Epidermal melanocyte (primary cell): ENCODE results near the gene VAV3.
"Not testable (repeated sequence)": the region's sequence is repeated elsewhere in the genome, so short reads cannot be mapped to it uniquely, and the experiment has no call there.

Source experiments
- DNase-seq: peaks from one replicate; pipeline ENCODE4 v3.0.0; 2011; ENCODE audit warnings: low spot score; ENCODE audit not compliant: insufficient read length

Gene VAV3

GRCh38 chr1:107965110-107965991 is at the start of gene VAV3:
Gene VAV3, minus strand, starts transcription at chr1:107965180. Its CDS starts 311 bp downstream, at chr1:107964869.
- DNase-seq, result peak; percentile 67

- DNase-seq, result no peak
Measured at GRCh38 chr1:108012553-108012952, 47.6 kb upstream of the VAV3 start.

GRCh38 chr1:108011295-108011694 is 46.3 kb upstream of the VAV3 start:
- no peak for DNase-seq

- DNase-seq, result no peak
Measured at GRCh38 chr1:108010581-108010980, 45.6 kb upstream of the VAV3 start.

GRCh38 chr1:108009603-108010195 is 44.7 kb upstream of the VAV3 start:
- no peak for DNase-seq

- DNase-seq, result no peak
Measured at GRCh38 chr1:108007531-108007930, 42.6 kb upstream of the VAV3 start.

- no peak for DNase-seq
Measured at GRCh38 chr1:108007070-108007469, 42.1 kb upstream of the VAV3 start.

GRCh38 chr1:108004919-108005318 is 39.9 kb upstream of the VAV3 start:
- DNase-seq, result not testable (repeated sequence)

GRCh38 chr1:108000620-108001111 is 35.7 kb upstream of the VAV3 start:
- DNase-seq, result peak; percentile 40

GRCh38 chr1:108000184-108000583 is 35.2 kb upstream of the VAV3 start:
- no peak for DNase-seq

GRCh38 chr1:107997866-107998265 is 32.9 kb upstream of the VAV3 start:
- DNase-seq, result no peak

- DNase-seq, result no peak
Measured at GRCh38 chr1:107993920-107994319, 28.9 kb upstream of the VAV3 start.

- DNase-seq, result no peak
Measured at GRCh38 chr1:107992347-107992746, 27.4 kb upstream of the VAV3 start.

GRCh38 chr1:107991371-107992066 is 26.5 kb upstream of the VAV3 start:
- DNase-seq, result peak; percentile 43

GRCh38 chr1:107990606-107991005 is 25.6 kb upstream of the VAV3 start:
- DNase-seq, result no peak

- no peak for DNase-seq
Measured at GRCh38 chr1:107981277-107981676, 16.3 kb upstream of the VAV3 start.

- DNase-seq, result no peak
Measured at GRCh38 chr1:107979926-107980325, 14.9 kb upstream of the VAV3 start.

GRCh38 chr1:107979088-107979487 is 14.1 kb upstream of the VAV3 start:
- no peak for DNase-seq

- no peak for DNase-seq
Measured at GRCh38 chr1:107976836-107977235, 11.9 kb upstream of the VAV3 start.

- DNase-seq, result no peak
Measured at GRCh38 chr1:107976431-107976830, 11.5 kb upstream of the VAV3 start.

- DNase-seq, result no peak
Measured at GRCh38 chr1:107975851-107976250, 10.9 kb upstream of the VAV3 start.

GRCh38 chr1:107974090-107974489 is 9.1 kb upstream of the VAV3 start:
- no peak for DNase-seq
